Adrenal gland (tissue), 5 donors: ENCODE results near the gene MAP1LC3B2.

ENCODE experiments used
- CTCF ChIP-seq, 6 experiments: fragments of 450-650 bp in 4 of 6; fragments of 200-600 bp in 2 of 6; sonication (generic) in 1 of 6; IDR thresholded peaks; 1 replicate in 5 of 6; 2 replicates in 1 of 6; pipeline versions ENCODE4 v1.5.1 to v1.8.0; 2016 to 2021; ENCODE audit warnings: antibody characterized with exemption in 6 of 6, mild to moderate bottlenecking in 2 of 6, moderate library complexity in 1 of 6
- POLR2A ChIP-seq, 2 donors: fragments of 450-650 bp; IDR thresholded peaks; one replicate each; pipeline ENCODE4 v1.6.1; 2017; ENCODE audit warnings: antibody characterized with exemption in 2 of 2, mild to moderate bottlenecking in 2 of 2, moderate library complexity in 1 of 2
- donor health status: DM: no; HTN: no; CAD: no.

GRCh38 chr12:116532428-116532827 lies 26.8 kb upstream of the MAP1LC3B2 start:
- no peak for TF ChIP-seq CTCF (IDR thresholded peaks at IDR 0.05)
- TF ChIP-seq POLR2A (IDR thresholded peaks at IDR 0.05): no peak
